NOMO-1 (cell line): ENCODE measurements around the gene MBD1.
"Not testable (repeated sequence)": the region's sequence is repeated elsewhere in the genome, so short reads cannot be mapped to it uniquely, and the experiment has no call there.

Source experiments
- DNase-seq, 2 experiments: peaks; one replicate each; lab custom pipeline; 2025; ENCODE audit not compliant: unreplicated experiment in 2 of 2; lab: John Stamatoyannopoulos, UW

The MBD1 gene, protein sequence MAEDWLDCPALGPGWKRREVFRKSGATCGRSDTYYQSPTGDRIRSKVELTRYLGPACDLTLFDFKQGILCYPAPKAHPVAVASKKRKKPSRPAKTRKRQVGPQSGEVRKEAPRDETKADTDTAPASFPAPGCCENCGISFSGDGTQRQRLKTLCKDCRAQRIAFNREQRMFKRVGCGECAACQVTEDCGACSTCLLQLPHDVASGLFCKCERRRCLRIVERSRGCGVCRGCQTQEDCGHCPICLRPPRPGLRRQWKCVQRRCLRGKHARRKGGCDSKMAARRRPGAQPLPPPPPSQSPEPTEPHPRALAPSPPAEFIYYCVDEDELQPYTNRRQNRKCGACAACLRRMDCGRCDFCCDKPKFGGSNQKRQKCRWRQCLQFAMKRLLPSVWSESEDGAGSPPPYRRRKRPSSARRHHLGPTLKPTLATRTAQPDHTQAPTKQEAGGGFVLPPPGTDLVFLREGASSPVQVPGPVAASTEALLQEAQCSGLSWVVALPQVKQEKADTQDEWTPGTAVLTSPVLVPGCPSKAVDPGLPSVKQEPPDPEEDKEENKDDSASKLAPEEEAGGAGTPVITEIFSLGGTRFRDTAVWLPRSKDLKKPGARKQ

DNA sequence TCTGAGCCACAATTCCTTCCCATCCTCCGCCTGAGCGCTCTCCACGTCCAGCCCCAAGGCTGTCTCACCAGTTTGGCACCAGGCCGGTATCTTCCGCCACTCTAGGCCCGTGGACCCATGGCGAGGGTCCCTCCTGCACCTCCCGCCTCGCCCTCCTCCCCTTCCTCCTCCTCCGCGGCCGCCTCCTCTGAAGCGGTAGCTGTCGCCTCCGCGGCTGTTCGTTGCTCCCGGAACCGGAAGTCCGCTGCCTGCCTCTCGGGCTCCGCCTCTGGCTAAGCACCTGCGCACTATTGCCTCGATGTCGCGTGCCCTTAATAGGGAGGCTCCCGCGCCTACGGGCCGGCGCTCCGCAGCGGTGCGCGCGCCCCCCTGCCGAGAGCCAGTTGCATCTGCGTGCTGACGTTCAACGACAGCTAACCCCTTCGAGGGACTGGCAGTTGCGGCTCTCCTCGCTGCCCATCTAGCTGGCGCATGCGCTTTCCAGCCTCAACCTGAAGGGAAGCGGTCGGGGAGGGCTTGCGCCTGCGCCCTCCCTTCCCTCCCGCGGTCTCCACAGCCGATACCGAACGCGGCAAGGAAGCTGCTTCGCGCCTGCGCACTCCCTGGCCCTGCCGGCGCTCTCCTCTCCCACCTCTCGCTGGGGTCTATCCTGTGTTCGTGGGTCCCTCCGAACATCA, at the start of gene MBD1:
TSS of gene MBD1 (minus strand) at position 229 of the 677 bp plus-strand sequence. CDS start 1,531 bp downstream, outside the sequence.
- DNase-seq, result peak; percentile 96 to 98

DNA sequence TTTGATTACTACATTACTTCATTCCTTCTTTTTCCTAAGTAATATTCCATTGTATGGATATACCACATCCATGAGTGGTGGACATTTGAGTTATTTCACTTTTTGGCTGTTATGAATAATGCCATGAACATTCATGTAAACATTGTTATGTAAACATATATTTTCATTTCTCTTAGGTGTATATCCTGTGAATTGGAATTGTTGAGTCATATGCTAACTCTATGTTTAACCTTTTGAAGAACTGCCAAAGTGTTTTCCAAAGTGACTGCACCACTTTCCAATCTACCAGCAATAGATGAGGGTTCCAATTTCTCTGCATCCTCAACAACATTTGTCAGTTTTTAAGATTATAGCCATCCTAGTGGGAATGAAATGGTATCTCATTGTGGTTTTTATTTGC, 48.9 kb upstream of the MBD1 start:
- DNase-seq, result no peak

DNA sequence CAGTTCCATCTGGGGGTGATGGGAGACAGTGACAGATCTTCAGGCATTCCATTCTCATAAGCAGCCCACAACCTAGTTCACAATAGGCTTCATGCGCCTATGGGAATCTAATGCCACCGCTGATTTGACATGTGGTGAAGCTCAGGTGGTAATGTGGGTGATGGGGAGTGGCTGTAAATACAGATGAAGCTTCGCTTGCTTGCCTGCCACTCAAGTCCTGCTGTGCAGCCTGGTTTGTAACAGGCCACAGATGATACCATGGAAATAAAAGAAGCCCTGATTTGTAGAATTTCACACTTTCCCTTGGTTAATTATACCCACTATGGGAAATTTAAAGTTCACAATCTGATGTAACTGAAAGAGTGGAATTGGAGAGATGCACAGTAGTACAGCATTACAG, 46.7 kb upstream of the MBD1 start:
- no peak for DNase-seq

DNA sequence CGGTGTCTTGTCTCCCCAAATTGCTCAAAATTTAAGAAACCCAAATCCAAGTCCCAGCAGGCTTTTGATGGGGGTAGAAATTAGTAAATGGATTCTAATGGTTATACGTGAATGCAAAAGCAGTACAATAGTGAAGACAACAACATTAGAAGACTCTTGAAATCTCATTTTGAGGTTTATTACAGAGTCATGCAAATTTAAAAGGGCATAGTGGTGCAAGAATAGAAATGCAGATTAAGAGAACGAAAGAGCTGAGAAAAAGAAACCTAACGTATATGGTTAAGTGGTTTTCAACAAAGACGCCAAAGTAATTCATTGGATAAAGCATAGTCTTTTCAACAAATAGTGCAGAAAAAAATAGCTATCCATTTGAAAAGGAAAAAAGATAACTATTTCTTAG, 39.4 kb upstream of the MBD1 start:
- DNase-seq, result no peak

DNA sequence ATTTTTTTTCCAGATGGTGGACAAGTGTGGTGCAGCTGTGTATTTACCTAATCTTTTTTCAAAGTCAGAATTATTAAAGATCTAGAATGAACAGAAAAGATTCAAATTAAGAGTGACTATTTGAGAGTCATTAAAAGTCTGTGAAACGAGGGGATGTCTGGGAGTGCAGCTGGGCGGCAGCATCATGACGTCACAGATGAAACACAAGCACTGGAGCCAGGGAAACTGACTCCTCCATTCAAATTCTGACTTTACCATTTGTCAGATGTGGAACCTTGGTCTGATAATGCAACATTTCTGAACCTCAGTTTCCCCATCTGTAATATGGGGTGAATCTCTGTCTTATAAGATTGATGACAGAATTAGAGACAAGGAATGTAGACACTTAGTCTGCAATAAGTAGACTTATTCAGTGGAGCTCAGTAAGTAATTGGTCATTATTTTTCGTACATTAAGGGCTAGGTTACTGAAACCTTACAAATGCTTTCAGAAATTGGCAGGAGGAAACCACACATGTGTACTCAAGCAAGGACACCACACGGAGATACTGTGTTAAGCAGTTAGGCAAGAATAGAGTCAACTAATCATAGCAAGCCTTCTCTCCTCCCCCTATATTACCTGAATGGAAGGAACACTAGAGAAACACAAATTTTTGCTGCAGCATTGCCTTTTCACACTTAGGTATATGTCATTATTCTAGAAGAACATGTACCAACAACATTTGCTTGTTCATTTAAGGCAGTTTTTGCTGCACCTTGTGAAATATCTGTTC, 34.0 kb upstream of the MBD1 start:
- no peak for DNase-seq

DNA sequence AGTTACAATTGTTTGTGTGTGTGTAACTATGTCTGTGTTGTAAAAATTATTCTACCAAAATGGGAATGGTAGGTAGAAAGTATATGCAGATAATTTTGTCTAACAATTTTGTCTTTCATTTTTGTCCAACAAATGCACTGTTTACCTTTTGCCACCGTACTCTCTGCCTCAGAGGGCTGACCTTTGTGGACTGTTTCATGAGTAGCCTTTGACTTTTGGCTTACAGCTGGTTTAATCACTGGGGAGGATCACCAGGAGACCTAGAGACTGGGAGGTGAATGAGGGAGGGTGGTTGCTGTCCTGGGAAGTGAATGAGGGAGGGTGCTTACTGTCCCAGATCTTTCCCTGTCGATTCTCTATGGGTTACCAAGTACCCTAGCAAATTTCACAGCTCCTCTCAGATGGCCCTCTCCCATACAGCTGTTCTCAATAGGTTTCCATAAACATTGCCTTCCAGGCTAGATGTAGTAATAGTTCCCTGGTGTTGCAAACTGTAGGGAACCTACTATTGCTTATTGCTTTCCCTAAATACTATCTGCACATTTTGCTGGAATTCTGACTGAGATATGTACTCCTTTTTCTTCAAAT, 32.6 kb upstream of the MBD1 start:
- DNase-seq, result no peak

DNA sequence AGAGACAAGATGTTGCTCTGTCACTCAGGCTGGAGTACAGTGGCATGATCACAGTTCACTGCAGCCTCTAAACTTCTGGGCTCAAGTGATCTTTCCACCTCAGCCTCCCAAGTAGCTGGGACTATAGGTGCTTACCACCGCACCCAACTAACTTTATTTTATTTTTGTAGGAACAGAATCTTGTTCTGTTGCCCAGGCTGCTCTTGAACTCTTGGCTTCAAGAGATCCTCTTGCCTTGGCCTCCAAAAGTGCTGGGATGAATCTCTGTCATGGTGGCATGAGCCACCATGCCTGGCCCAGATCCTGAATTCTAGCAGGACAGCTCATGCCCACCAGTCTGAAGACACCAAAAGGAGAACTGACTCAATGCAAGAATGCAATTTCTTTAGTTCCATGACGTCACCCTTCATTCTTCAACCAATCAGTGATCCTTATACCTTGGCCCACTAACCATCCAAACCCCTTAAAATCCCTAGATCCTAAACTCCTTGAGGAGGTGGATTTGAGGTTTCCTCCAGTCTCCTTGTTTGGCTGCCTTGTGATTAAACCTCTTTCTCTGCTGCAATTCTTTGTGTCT, 31.8 kb upstream of the MBD1 start:
- DNase-seq, result no peak

DNA sequence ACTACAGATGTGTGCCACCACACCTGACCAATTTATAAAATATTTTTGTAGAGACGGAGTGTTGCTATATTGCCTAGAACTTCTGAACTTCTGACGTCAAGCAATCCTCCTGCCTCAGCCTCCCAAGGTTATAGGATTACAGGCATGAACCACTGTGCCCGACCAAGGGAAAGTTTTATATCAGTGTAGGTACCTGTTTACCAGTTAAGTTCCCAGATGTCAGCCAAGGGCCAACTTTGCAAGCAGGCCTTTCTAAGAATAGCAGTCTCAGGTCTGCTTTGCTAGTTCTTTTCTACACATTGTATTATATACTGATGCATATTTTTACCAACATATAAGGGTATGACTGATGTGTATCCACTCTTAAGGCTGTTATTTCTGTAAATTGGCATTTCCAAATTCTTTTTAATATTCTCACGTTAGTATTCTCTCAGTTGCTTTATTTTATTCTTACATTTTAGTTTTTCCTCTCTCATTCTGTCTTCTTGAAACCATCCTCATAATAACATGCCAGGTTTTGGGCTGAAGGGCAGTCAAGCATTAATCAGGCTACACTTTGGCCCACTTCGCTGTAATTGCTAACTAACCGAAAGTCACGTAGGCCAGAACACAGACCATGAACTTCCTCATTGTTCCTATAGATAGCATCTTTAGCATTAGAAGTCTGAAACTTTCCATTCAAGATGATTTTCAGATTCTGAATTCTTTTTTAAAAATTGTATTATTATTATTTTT, 31.1 kb upstream of the MBD1 start:
- peak; percentile 7 to 67 for DNase-seq

DNA sequence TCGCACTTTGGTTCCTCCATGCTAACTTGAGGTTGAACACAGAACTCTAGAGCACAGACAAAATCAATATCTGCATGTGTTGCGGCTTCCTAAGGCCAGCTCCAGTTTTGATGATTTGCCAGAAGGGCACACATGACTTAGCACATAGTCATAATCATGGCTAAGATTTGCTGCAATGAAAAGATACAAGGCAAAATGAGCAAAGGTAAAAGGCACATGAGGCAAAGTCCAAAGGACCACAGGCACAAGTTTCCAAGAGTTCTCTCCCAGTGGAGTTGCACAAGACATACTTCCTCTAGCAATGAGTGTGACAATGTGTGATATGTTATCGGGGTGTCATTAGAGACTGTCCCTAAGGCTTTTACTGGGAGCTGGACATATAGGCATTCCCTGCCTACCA, 30.3 kb upstream of the MBD1 start:
- peak in 1 of 2 experiments; percentile 1 for DNase-seq

DNA sequence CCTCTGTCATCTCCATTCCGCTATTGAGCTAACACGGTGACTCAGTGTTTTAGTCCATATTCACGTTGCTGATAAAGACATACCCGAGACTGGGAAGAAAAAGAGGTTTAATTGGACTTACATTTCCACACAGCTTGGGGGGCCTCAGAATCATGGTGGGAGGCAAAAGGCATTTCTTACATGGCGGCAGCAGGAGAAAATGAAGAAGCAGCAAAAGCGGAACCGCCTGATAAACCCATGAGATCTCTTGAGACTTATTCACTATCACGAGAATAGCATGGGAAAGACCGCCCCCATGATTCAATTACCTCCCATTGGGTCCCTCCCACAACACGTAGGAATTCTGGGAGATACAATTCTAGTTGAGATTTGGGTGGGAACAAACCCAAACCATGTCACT, 28.8 kb upstream of the MBD1 start:
- DNase-seq, result no peak

DNA sequence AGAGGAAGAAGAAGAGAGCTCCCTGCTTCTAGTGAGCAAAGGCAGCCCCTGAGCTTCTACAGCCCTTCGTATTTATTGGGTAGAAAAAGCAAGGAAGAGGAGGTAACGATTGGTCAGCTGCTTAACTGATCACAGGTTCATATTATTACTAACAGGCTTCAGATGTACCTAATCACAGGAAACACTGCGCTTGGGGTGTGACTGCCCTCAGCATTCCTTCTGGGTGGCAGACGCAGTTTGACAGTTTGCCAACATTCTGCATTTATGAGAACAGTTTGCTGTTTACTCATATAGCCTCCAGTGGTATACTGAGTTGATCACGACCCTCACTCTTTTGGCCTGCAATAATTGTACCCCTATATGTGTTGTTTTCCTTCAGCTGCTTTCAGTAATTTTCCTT, 27.5 kb upstream of the MBD1 start:
- DNase-seq, result not testable (repeated sequence)

DNA sequence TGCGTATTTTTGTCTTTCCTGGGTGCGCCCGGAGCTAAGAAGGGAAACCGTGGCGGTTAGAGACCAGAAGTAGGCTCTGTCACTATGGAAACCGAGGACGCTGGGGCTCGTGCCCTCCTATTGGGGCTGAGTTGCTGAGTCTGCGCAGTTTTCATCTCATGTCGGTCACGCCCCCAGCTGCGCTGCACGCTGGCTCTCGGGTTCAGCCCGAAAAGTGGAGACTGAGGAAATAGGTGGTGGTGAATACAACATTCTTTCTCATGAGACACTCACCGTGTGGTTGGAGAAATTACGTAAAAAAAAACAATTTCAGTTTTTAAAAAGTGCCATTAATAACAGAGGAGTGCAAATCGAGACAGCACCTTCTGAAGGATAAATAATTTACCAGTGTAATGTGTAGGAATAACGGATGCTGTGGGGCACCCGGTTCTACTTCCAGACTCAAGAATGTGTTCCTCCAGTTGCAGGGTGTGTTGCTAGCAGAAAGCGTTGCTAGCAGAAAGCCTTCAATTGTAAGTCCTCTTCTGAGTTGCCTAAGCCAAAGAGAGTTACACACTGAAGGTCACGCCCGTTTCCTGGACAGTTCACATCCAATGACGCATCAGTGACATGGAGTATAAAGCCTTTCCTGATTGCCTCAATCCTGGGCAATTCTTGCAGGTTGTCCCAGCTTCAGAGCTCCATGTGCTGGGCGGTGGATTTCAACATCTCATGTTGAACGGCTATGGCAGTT, 26.6 kb upstream of the MBD1 start:
- DNase-seq, result peak; percentile 90 to 98

DNA sequence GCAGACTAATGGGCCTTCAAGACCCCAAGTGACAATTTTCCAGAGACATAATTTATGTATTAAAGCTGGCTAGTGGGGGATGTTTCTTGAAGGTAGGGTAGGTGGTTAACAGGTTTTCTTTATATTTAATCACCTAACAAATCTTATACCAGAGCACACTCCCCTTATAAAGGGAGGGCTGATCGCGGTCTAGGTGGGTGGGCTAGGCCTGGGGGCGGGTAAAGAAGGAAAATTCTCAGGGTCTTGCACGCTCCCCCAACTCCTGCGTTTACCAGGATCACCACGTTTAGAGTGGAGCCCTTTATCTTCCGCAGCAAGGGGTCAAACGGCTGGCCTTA, 26.0 kb upstream of the MBD1 start:
- no peak for DNase-seq

DNA sequence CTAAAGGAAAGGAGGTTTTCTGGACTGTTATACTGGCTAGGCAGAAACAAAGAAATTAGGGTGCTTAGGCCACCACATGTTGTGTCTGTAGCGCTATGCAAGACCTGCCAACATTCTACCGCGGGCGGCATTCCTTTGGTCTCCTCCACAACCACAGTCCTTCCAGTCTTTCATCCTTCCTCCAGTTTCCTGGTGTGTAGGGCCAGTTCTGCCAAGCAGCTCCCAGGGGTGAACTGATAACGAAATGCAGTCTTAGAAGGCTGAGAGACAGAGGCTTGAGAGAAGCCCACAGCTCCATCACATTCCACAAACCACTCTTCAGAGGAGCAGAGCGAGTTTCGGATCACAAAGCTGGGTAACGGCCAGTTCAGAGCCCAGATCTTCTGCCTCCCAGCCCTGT, 25.6 kb upstream of the MBD1 start:
- DNase-seq, result no peak

DNA sequence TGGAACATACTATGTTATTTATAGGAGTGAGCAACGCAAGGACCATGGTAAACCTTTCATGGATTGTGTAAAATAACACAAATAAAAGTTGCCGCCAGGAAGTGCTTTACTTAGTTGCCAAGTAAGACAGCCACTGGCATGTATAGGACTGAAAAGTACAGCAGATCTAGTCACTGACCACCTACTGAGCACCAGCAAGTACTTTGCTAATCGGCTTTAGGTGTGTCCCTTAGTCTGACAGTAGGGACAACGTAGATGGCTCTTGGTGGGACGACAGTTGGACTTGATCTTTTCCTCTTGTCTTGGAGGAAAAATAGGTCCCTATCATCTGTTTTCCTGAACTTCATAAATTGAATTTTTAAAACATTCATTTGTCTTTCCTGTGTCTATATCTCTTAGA, 19.8 kb upstream of the MBD1 start:
- DNase-seq, result no peak

DNA sequence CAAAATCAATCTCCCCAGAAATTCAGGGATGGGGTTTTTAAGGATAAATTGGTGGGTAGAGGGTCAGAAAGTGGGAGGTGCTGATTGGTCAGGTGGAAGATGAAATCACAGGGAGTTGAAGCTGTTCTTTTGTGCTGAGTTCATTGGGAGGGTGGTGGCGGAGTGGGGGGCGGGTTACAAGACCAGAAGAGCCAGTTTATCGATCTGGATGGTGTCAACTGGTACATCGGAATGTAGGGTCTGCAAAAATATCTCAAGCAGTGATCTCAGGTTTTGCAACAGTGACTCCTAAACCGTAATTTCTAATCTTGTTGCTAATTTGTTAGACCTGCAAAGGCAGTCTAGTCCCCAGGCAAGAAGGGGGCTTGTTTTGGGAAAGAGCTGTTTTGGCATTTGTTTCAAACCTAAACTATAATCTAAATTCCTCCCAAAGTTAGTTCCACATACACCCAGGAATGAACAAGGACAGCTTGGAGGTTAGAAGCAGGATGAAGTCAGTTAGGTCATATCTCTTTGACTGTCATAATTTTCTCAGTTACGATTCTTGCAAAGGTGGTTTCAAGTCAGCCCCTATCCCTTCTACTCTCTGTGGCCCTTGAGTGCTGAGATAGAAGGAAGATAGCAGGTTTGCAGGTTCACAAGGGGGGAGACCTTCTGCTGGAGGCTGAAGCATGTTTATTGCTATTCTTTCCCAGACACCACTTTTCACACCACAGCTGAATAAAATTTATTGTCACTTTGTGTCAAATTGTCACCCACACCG, 18.5 kb upstream of the MBD1 start:
- no peak for DNase-seq

DNA sequence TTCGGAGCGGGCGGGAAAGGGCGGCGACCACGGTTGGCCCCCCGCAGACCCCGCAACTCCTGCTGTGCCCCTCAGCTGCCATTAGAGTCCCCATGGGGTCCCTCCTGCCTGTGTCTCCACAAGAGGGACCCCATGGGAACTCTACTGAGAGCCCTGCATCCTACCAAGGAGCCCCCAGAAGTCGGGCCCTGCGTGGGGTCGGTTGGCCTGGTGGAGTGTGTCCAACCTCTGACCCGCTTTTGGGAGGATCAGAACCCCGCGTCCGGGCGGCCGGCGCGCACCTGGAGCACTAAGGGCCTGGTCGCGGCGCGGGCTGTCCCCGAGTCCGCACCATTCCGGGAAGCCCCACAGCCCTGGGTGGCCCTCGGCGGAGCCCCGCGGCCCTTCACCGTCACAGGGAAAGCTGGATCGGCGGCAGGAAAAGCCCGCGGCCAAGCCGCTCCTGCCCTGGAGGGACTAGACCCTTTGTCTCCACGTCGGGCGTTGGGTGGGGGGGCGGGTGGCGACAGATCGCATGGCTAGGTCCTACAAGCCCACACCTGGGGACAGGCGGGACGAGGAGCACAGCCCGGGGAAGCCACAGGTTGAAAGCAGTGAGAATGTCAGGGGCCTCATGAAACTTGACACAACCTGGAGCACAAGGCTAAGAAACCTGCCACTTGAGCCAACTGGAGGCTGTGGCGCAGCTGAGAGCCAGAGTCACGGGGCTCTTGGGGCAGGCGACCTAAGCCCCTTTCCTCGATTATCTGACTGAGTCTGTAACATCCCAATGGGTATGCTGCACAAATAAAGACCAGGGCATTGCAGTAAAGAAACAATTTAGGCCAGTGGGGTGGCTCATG, 17.3 kb upstream of the MBD1 start:
- DNase-seq, result no peak
